Urothelium cell line (cell line): ENCODE measurements around the gene SYNGAP1.
"Not testable (repeated sequence)": the region's sequence is repeated elsewhere in the genome, so short reads cannot be mapped to it uniquely, and the experiment has no call there.

ENCODE experiments used
- DNase-seq: peaks from one replicate; pipeline ENCODE4 v3.0.0; 2011; ENCODE audit warnings: low spot score, mixed read lengths
- FAIRE-seq: peaks from 2 replicates; lab custom pipeline; 2011; peaks lifted over from hg19 to GRCh38; lab: Jason Lieb, UNC

Gene SYNGAP1

DNA sequence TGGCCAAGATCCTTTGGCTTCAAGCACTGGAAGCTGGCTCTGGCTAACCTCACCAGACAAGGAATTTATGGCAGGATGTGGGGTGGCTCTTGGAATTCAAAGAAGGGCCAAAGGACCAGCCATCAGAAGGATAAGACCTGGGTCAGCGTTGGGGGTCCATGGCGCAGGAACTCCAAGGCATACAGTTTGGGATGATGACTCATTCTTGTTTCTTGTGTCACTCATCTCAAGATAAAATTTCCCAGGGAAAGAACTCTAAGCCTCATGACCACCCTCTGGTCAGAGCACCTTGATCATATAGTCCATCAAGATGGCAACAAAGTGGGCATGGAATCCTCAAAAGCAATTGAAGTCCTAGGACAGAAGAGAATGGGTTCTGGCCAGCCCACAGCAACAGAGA lies 39.4 kb downstream of the SYNGAP1 start:
- FAIRE-seq (no peak), DNase-seq (no peak)

DNA sequence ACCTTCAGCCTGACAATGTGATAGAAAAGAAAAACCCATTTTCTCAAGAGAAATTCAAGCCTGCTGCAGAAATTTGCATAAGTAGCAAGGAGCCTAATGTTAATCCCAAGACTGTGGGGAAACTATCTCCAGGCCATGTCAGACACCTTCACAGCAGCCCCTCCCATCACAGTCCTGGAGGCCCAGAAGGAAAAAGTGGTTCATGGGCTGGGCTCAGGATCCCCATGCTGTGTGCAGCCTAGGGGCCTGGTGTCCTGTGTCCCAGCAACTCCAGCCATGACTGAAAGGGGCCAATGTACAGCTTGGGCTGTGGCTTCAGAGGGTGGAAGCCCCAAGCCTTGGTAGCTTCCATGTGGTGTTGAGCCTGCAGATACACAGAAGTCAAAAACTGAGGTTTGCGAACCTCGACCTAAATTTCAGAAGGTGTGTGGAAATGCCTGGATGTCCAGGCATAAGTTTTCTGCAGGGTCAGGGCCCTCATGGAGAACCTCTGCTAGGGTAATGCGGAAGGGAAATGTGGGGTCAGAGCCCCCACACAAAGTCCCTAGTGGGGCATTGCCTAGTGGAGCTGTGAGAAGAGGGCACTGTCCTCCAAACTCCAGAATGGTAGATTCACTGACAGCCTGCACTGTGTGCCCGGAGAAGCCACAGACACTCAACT lies 46.3 kb downstream of the SYNGAP1 start:
- DNase-seq (no peak), FAIRE-seq (no peak)

DNA sequence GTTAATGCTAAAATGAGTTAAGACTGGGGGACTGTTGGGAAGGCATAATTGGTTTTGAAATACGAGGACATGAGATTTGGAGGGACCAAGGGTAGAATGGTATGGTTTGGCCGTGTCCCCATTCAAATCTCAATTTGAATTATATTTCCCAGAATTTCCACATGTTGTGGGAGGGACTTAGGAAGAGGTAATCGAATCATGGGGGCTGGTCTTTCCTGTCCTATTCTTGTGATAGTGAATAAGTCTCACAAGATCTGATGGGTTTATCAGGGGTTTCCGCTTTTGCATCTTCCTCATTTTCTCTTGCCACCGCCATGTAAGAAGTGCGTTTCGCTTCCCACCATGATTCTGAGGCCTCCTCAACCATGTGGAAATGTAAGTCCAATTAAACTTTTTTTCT lies 47.2 kb downstream of the SYNGAP1 start:
- no peak for FAIRE-seq

DNA sequence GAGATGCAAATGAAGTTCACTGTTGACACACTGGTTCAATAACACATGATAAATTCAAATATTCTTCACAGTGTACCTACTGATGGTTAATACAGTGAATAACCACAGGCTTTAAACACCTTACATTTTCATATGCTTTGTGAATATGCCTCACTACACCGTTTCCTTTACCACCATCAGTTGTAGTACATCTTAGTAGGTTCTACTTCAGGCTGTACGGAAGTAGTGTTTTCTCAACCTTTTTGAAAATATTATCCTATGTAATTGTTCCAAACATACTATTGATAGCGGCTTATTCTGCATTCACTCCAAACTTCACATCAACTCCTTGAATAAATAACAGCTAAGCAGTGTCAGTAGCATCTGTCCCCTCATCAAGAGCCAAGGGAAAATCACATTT lies 49.8 kb downstream of the SYNGAP1 start:
- FAIRE-seq (no peak), DNase-seq (no peak)

More for the DNA sequence above, 47.2 kb downstream of the SYNGAP1 start:
- no peak for DNase-seq

DNA sequence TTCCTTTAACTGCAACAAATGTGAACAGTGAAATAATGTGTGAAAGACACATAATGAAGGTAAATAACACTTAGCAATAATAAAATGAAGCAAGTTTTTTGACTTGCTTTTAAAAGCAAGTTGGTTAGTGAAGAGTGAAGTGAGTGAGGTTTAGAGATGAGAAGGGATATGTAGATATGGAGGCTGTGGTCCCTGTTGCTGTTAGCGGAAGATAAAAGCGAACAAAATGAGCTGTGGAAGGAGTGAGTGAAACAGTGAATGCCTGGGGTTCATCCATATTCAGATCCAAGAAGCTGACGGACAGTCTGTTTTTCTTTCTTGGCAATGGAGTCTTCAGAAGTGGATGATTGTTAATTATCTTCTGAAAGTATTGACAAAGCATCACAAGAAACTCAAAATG lies 58.0 kb downstream of the SYNGAP1 start:
- DNase-seq (no peak), FAIRE-seq (no peak)

DNA sequence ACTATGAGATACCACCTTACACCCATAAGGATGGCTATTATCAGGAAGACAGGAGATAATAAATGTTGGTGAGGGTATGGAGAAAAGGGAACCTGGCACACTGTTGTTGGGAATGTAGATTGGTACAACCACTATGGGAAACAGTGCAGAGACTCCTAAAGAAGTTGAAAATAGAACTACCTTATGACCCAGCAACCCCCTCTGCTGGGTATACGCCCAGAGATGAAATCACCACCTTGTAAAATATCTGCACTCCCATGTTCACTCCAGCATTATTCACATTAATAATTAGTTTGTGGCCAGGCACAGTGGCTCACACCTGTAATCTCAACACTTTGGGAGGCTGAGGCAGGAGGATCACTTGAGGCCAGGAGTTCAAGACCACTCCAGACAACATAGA lies 61.3 kb downstream of the SYNGAP1 start:
- DNase-seq (no peak), FAIRE-seq (no peak)

DNA sequence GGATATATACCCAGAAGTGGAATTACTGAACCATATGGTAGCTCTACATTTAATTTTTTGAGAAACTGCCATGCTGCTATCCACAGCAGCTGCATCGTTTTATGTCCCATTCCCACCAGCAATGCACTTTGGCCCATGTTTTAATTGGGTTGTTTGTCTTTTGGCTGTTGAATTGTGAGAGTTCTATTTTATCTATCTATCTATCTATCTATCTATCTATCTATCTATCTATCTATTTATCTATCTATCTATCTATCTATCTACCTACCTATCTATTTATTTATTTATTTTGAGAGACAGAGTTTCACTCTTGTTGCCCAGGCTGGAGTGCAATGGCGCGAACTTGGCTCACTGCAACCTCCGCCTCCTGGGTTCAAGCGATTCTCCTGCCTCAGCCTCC lies 62.8 kb downstream of the SYNGAP1 start:
- DNase-seq, FAIRE-seq: not testable (repeated sequence)

DNA sequence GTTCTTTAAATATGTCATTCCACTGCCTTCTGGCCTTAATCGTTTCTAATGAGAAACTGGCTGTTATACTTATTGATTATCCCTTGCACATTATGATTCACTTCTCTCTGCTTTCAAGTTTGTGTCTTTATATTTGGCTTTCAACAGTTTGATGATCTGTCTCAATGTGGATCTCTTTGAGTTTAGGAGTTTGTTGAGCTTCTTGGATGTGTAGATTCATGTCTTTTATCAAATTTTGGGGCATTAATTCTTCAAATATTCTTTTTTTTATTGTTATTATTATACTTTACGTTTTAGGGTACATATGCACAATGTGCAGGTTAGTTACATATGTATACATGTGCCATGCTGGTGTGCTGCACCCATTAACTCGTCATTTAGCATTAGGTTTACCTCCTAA lies 63.8 kb downstream of the SYNGAP1 start:
- FAIRE-seq (no peak), DNase-seq (no peak)

DNA sequence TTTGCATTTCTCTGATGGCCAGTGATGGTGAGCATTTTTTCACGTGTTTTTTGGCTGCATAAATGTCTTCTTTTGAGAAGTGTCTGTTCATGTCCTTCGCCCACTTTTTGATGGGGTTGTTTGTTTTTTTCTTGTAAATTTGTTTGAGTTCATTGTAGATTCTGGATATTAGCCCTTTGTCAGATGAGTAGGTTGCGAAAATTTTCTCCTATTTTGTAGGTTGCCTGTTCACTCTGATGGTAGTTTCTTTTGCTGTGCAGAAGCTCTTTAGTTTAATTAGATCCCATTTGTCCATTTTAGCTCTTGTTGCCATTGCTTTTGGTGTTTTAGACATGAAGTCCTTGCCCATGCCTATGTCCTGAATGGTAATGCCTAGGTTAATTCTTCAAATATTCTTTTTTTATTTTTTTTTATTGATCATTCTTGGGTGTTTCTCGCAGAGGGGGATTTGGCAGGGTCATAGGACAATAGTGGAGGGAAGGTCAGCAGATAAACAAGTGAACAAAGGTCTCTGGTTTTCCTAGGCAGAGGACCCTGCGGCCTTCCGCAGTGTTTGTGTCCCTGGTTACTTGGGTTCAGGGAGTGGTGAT lies 64.9 kb downstream of the SYNGAP1 start:
- not testable (repeated sequence) for DNase-seq, FAIRE-seq

DNA sequence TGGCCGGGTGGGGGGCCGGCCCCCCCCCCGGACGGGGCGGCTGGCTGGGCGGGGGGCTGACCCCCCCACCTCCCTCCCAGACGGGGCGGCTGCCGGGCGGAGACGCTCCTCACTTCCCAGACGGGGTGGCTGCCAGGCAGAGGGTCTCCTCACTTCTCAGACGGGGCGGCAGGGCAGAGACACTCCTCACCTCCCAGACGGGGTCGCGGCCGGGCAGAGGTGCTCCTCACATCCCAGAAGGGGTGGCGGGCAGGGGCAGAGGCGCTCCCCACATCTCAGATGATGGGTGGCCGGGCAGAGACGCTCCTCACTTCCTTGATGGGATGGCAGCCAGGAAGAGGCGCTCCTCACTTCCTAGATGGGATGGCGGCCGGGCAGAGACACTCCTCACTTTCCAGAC lies 65.8 kb downstream of the SYNGAP1 start:
- FAIRE-seq, DNase-seq: not testable (repeated sequence)

DNA sequence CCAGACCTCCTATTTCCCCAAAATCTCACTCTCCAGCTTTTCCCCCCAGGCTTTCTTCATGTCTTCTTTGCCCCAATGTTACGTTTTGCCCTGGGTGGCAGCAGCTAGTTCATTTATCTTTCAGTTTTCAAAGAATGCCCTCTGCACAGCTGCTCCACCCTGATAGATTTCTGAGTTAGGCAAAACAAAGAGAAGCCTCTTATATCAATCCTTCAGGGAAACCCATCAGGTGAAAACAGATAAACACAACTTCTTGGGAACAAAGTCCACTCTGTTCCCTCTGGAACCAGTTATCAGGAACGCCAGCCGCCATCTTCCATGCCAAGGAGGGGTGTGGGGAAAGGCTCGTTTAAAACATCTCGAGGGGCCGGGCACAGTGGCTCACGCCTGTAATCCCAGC lies 68.5 kb downstream of the SYNGAP1 start:
- FAIRE-seq (no peak), DNase-seq (no peak)

DNA sequence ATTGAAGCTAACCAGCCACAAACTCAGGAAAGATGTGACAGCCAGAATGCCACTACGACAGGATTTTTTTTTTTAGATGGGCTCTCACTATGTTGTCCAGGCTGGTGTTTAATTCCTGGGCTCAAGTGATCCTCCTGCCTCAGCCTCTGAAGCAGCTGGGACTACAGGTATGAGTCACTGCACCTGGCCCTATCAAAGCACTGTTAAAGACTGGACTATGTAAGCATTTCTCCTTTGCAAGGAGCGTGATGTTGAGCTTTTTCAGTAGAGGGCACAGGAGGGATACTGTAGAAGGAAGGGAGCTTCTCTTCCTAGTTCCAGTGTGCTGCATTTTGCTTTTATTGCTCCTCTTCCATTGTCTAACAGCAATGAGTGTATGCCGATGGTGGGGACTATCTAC lies 70.3 kb downstream of the SYNGAP1 start:
- FAIRE-seq (no peak), DNase-seq (no peak)

DNA sequence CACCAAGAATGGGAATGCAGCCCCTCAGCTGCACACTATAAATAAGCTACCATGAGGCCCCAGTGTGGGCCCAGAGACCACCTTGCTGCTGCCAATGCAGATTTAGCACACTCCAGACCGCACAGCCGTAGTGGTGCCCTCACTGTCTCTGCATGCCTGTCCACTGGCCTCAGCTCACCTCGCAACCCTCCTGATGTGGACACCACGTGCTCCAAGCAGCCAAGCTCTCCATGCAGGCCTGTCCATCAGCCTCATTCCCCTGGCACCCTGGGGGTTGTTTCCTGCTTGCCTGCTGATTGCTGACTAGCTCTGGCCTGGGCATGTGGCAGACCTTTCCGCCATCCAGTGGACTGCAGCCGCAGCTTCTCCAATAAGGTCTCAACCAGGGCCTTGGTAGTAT lies 70.8 kb downstream of the SYNGAP1 start:
- FAIRE-seq, result no peak

DNA sequence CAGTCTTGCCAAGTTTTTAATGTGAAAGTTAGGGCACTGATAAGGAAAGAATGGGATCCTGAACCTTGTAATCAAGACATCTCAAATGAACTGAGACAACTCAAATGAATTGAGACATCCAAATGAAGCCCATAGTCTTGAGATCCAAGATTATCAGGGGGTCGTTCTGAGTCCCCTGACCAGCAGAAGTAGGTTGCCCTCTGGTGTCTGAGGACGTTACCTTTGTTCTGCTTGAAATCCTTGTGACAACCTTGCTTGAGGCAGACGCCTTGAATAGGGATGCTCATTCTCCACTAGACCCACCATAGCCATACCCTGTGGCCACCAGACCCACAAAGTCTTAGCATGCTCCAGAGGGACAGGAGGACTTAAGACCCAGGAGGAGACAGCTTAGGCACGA lies 72.2 kb downstream of the SYNGAP1 start:
- DNase-seq (no peak), FAIRE-seq (no peak)

More for the DNA sequence above, 70.8 kb downstream of the SYNGAP1 start:
- no peak for DNase-seq

DNA sequence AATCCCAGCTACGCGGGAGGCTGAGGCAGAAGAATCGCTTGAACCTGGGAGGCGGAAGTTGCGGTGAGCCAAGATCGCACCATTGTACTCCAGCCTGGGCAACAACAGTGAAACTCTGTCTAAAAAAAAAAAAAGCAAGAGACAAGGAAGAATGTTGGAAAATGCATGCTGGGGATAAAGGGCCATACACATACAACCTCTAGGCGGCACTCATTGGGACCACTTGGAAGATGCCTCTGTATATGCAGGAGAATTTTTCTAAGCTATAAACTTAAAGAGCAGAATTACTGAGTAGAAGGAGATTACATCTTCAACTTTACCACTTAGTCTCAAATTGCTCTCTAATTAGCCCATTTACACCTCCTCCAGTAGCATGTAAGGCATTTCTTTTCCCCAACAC lies 77.3 kb downstream of the SYNGAP1 start:
- DNase-seq (no peak), FAIRE-seq (no peak)

DNA sequence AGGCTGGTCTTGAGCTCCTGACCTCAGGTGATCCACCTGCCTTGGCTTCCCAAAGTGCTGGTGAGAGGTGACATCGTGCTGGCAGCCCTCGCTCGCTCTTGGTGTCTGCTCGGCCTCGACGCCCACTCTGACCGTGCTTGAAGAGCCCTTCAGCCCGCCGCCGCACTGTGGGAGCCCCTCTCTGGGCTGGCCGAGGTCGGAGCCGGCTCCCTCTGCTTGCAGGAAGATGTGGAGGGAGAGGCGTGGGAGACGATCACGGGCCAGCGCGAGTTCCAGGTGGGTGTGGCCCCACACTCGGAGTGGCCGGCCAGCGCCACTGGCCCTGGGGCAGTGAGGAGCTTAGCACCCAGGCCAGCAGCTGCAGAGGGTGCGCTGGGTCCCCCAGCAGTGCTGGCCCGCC lies 82.6 kb downstream of the SYNGAP1 start:
- FAIRE-seq (no peak), DNase-seq (no peak)

DNA sequence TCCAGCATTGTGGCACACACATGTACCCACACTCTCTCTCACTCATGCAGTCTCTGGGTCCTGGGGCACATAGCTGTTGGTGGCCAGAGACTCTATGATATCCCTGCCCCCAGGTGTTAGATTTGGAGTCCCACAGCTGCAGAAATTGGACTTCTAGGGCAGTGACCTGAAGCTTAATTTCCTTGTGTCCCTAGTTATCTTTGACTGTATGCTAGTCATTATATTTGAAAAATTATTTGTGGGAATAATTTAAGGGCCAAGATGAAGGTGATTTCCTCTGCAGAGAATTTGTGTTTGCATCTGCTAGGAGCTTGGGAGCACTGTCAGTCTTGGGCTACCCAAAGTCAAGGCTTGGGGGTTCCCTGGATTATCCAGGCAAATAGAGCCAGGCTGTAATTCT lies 84.6 kb downstream of the SYNGAP1 start:
- DNase-seq, result no peak
- FAIRE-seq, result no peak
